ENCODE data around the gene CDH4. TPM values are rescaled to one million over a fixed set of nuclear protein-coding genes. Genes with fewer than 3 reads are reported as not detected.

The CDH4 gene
- total and polyA plus RNA-seq, 2 of the 8 experiments (the other 6 are each of a cell fraction or from before 2014, with no cell fraction given), result 4.3 to 7.9 TPM

DNA sequence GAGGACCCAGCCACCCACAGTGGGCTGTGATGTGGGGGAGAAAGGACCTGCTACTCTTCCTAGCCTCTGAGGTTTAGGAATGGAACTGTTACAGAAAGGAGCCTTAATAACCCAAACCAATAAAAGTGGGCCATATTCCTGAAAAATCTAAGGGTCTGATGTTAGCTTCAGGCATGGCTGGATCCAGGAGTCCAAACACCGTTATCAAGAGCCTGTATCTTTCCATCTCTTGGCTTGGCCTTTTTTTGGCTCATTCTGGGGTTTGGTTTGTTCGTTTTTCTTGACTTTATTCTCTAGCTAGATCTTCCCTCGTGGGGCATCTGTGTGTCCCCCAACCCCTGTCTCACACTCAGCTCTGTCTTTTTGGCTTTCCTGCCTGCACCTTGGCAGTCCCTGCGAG, 38.7 kb downstream of the CDH4 start:
- Histone ChIP-seq H2AFZ (ENCODE audit: low read length) (no peak overlapping the region), H3K4me3 (ENCODE audit: extremely low read depth in 1 of 4, insufficient read depth in 2 of 4, low read depth in 3 of 4, low read length in 4 of 4) (no peak overlapping the region), H3K9me3 (ENCODE audit: insufficient read depth in 2 of 2, low read depth in 1 of 2, low read length in 1 of 2) (peaks cover 0 to 5% of the 10 kb centered on the region in 2 experiments; a peak in 1 of 4 replicates), H4K5ac (ENCODE audit: insufficient read length, low read depth, low read length) (no peak overlapping the region), H3K79me1 (ENCODE audit: low read depth, low read length) (no peaks in the 10 kb centered on the region), H3K9ac (replicated peaks in 1 of 4; ENCODE audit: extremely low read depth in 1 of 4, low read depth in 3 of 4, low read length in 3 of 4) (no peak overlapping the region), H3K4ac (replicated peaks; ENCODE audit: insufficient read length, low read depth, low read length) (no peak overlapping the region), H4K20me1 (replicated peaks in 1 of 2; ENCODE audit: control insufficient read depth in 1 of 2, insufficient read depth in 2 of 2, low read length in 2 of 2) (peaks cover 0 to 4% of the 10 kb centered on the region in 2 experiments), H2BK120ac (replicated peaks; ENCODE audit: low read depth, low read length) (no peak overlapping the region), H2BK15ac (ENCODE audit: low read length) (no peak overlapping the region), H3K27me3 (replicated peaks in 1 of 4; ENCODE audit: control insufficient read depth in 3 of 4, extremely low read depth in 1 of 4, insufficient read depth in 3 of 4, low read length in 3 of 4) (peaks cover 0 to 3% (median 0%) of the 10 kb centered on the region in 4 experiments; a peak in 1 of 7 replicates), H2BK5ac (ENCODE audit: low read depth, low read length) (no peak overlapping the region), H3K23ac (ENCODE audit: insufficient read length) (no peak overlapping the region), H2AK5ac (ENCODE audit: low read depth, low read length) (no peak overlapping the region), H2BK12ac (ENCODE audit: low read depth, low read length) (no peak overlapping the region), H3K79me2 (ENCODE audit: control insufficient read depth in 1 of 2, insufficient read depth in 2 of 2, low read length in 2 of 2) (no peaks in the 10 kb centered on the region), H3K4me1 (replicated peaks in 1 of 4; ENCODE audit: control insufficient read depth in 3 of 4, insufficient read depth in 4 of 4, low read length in 3 of 4) (no peaks in the 10 kb centered on the region; a peak in 3 of 7 replicates), H3K14ac (ENCODE audit: insufficient read length) (no peak overlapping the region), H3K27ac (ENCODE audit: low read depth, low read length) (no peak overlapping the region), H4K8ac (ENCODE audit: extremely low read depth, insufficient read depth, low read length) (no peak overlapping the region), H3K4me2 (ENCODE audit: insufficient read depth in 1 of 2, low read depth in 2 of 2, low read length in 2 of 2) (no peak overlapping the region), H3K23me2 (ENCODE audit: low read depth, low read length) (no peaks in the 10 kb centered on the region), H3K56ac (replicated peaks; ENCODE audit: insufficient read length, low read depth, low read length) (no peak overlapping the region), H3K36me3 (ENCODE audit: control insufficient read depth in 2 of 4, insufficient read depth in 4 of 4, low read length in 3 of 4) (no peaks in the 10 kb centered on the region), H4K91ac (replicated peaks; ENCODE audit: insufficient read length, low read length) (no peak overlapping the region), H3K18ac (ENCODE audit: extremely low read depth, low read length) (no peak overlapping the region), H2BK20ac (ENCODE audit: low read length) (no peak overlapping the region)
- POLR2A ChIA-PET (ENCODE audit: partially characterized antibody), result no interaction called here
- DNase-seq (ENCODE audit: low read depth in 1 of 2, low spot score in 2 of 2) (no peak), FAIRE-seq (no peak)
- WGBS, 2 experiments (ENCODE audit: extremely low coverage in 1 of 2, insufficient coverage in 1 of 2, insufficient read length in 1 of 2, insufficient replicate concordance in 2 of 2, low coverage in 1 of 2, low lambda C conversion rate in 2 of 2, missing lambda C conversion rate in 1 of 2), result 73% methylated on average over 4 of the region's 4 CpGs; no CpG with 5 or more reads in 1 of the 2 experiments
- CTCF ChIA-PET (ENCODE audit: partially characterized antibody), result no interaction called here
- TF ChIP-seq ATF3 (IDR thresholded peaks at IDR 0.05; ENCODE audit: insufficient read depth, low read depth, low read length), result no peak
- TF ChIP-seq SRF (IDR thresholded peaks at IDR 0.05; ENCODE audit: low read depth, low read length), result no peak
- TF ChIP-seq ZNF274 (IDR thresholded peaks at IDR 0.05; ENCODE audit: borderline replicate concordance, extremely low read depth, low read length), result no peak
- TF ChIP-seq, protein P1, sequence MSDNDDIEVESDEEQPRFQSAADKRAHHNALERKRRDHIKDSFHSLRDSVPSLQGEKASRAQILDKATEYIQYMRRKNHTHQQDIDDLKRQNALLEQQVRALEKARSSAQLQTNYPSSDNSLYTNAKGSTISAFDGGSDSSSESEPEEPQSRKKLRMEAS (IDR thresholded peaks at IDR 0.05), result no peak
- no peak for TF ChIP-seq CHD2 (IDR thresholded peaks at IDR 0.05; ENCODE audit: low read length)
- TF ChIP-seq EP300 (IDR thresholded peaks at IDR 0.05; ENCODE audit: borderline replicate concordance in 1 of 2, low read depth in 2 of 2, low read length in 2 of 2), result no peak
- no peak for TF ChIP-seq SIN3A (conservative IDR thresholded peaks at IDR 0.05 in 1 of 2, IDR thresholded peaks at IDR 0.05 in 1 of 2; ENCODE audit: low read depth in 1 of 2, low read length in 2 of 2)
- no peak for TF ChIP-seq TCF12 (IDR thresholded peaks at IDR 0.05; ENCODE audit: low read depth, low read length)
- no peak for TF ChIP-seq GABPA (IDR thresholded peaks at IDR 0.05; ENCODE audit: borderline replicate concordance, insufficient read depth, low read length)
- no peak for TF ChIP-seq CTCF (IDR thresholded peaks at IDR 0.05; ENCODE audit: control extremely low read depth in 1 of 3, insufficient read depth in 1 of 3, low read depth in 1 of 3, low read length in 3 of 3)

Data from H1 (cell line).